Measurements from ENCODE around the gene HOXC13. TPM values are rescaled to one million over a fixed set of nuclear protein-coding genes. Genes with fewer than 3 reads are reported as not detected.

Gene HOXC13
- total RNA-seq, 1 donor from 2014 or later = not detected

GRCh38 chr12:53982648-53983567, 44.3 kb downstream of the HOXC13 start:
- ATAC-seq (no peak), DNase-seq (no peak)
- Histone ChIP-seq H3K4me1 (peaks cover 15% of the 10 kb centered on the region), H3K9me3 (no peaks in the 10 kb centered on the region), H3K27me3 (ENCODE audit: low read depth) (peaks cover 97% of the 10 kb centered on the region), H3K4me3 (no peak overlapping the region), H3K27ac (no peak overlapping the region), H3K36me3 (no peaks in the 10 kb centered on the region)
- TF ChIP-seq CTCF (IDR thresholded peaks at IDR 0.05) = no peak
- intact Hi-C loops (cut with DNase I) = no loop called here

- no peak overlapping the region for H3K27ac ChIP-seq
- intact Hi-C loops (cut with DNase I) = no loop called here
- H3K4me1 ChIP-seq = peaks cover 15% of the 10 kb centered on the region
- no peak overlapping the region for H3K4me3 ChIP-seq
- peaks cover 97% of the 10 kb centered on the region for H3K27me3 ChIP-seq (ENCODE audit: low read depth)
- no peak for ATAC-seq
- no peaks in the 10 kb centered on the region for H3K9me3 ChIP-seq
- DNase-seq = no peak
- H3K36me3 ChIP-seq = no peaks in the 10 kb centered on the region
- TF ChIP-seq CTCF (IDR thresholded peaks at IDR 0.05) = no peak
Observed at GRCh38 chr12:53983568-53983949, 44.9 kb downstream of the HOXC13 start.

GRCh38 chr12:53983950-53984572, 45.4 kb downstream of the HOXC13 start:
- Histone ChIP-seq H3K4me3 (no peak overlapping the region), H3K36me3 (no peaks in the 10 kb centered on the region), H3K27me3 (ENCODE audit: low read depth) (peaks cover 97% of the 10 kb centered on the region), H3K4me1 (peaks cover 17% of the 10 kb centered on the region), H3K27ac (no peak overlapping the region), H3K9me3 (no peaks in the 10 kb centered on the region)
- ATAC-seq = no peak
- TF ChIP-seq CTCF (IDR thresholded peaks at IDR 0.05) = no peak
- intact Hi-C loops (cut with DNase I) = no loop called here
- DNase-seq = no peak

GRCh38 chr12:53984901-53985691, 46.5 kb downstream of the HOXC13 start, which contains the start of gene HOXC10:
TSS of gene HOXC10 (plus strand) at chr12:53985146. CDS start at chr12:53985260, 114 bp downstream.
- Histone ChIP-seq H3K27ac (no peak within 1 kb of the TSS), H3K9me3 (no peaks in the 10 kb centered on the region), H3K4me1 (peaks cover 23% of the 10 kb centered on the region), H3K4me3 (peak within 1 kb of the TSS; percentile 16), H3K36me3 (no peaks in the 10 kb centered on the region), H3K27me3 (ENCODE audit: low read depth) (peaks cover 99% of the 10 kb centered on the region)
- DNase-seq (peak; percentile 70), ATAC-seq (peak; percentile 55 to 59)
- no peak for TF ChIP-seq CTCF (IDR thresholded peaks at IDR 0.05)
- intact Hi-C loops (cut with DNase I) = no loop called here

GRCh38 chr12:53985692-53985993, 47.0 kb downstream of the HOXC13 start:
- Histone ChIP-seq H3K27ac (no peak overlapping the region), H3K36me3 (no peaks in the 10 kb centered on the region), H3K4me3 (peak overlapping the region; percentile 16), H3K4me1 (peaks cover 23% of the 10 kb centered on the region), H3K9me3 (no peaks in the 10 kb centered on the region), H3K27me3 (ENCODE audit: low read depth) (peaks cover 100% of the 10 kb centered on the region)
- intact Hi-C loops (cut with DNase I) = no loop called here
- TF ChIP-seq CTCF (IDR thresholded peaks at IDR 0.05) = no peak
- DNase-seq (no peak), ATAC-seq (no peak)

Data from lower lobe of right lung (tissue), 2 donors.